ENCODE results near the gene PLAAT5. TPM values are rescaled to one million over a fixed set of nuclear protein-coding genes. Genes with fewer than 3 reads are reported as not detected.

The PLAAT5 gene, protein sequence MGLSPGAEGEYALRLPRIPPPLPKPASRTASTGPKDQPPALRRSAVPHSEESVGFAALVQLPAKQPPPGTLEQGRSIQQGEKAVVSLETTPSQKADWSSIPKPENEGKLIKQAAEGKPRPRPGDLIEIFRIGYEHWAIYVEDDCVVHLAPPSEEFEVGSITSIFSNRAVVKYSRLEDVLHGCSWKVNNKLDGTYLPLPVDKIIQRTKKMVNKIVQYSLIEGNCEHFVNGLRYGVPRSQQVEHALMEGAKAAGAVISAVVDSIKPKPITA
- total RNA-seq (1 to 10 TPM in 8 of 10 donors, under 1 TPM in 2; 0.69 to 7.2 (median 1.8) TPM), polyA plus RNA-seq (1 to 10 TPM in 1 of 2 donors, under 1 TPM in 1; 0.64 to 1.5 TPM)
- long read RNA-seq, donor 1, partial matches to known transcripts, result 0 of 1 reads
- long read RNA-seq, donor 1, other reads (novel, unspliced or antisense), result 0 of 1 reads
- long read RNA-seq, donor 2, partial matches to known transcripts, result 0 of 1 reads
- long read RNA-seq, donor 2, other reads (novel, unspliced or antisense), result 0 of 1 reads
- long read RNA-seq, donor 3, partial matches to known transcripts, result 0 of 14 reads
- long read RNA-seq, donor 3, other reads (novel, unspliced or antisense), result 3 of 14 reads

DNA sequence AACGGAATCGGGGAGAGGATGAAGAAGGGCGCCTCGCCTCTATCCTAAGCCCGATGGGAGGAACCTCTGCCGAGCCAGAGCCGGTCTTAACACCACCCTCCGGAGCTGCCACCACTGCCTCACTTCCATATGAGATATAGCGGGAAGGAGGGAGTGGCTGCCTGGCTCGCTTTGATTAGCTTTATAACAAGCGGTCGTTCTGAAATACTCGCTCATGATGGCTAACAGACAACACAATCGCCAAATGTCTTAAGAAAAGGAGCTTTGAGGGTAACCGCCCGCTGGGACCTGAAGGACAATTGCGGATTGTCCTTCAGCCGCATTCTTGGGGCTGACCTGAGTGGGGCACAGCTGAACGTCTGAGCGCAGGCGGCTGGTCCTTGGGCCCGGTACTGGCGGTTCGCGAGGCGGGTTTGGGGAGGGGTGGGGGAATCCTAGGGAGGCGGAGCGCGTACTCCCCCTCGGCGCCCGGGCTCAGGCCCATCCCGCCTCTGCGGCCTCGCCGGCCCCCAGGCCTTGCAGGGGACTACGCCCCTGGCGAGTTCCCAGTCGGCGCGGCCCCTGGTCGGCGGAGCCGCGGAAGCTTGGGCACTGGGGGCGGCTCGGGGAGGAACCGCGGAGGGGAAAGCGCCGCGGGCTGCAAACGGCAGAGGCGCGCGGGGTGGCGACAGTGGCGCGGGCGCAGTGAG, at the start of gene PLAAT5:
Gene PLAAT5, minus strand, starts transcription at position 617 of the 689 bp plus-strand sequence. Its CDS starts 133 bp downstream, at position 484.
- Histone ChIP-seq H3K27ac (peak within 1 kb of the TSS in 8 of 10 donors; percentile 29 to 82 (median 49)), H3K27me3 (peaks cover 0 to 17% (median 0%) of the 10 kb centered on the region in 7 donors), H3K36me3 (no peaks in the 10 kb centered on the region), H3K4me1 (peaks cover 0 to 30% (median 21%) of the 10 kb centered on the region in 9 donors), H3K4me3 (peak within 1 kb of the TSS; percentile 30 to 63 (median 58)), H3K9me3 (peaks cover 0 to 8% (median 4%) of the 10 kb centered on the region in 11 donors)
- ATAC-seq (peak; percentile 72 to 90 (median 86)), DNase-seq (peak in 1 of 2 donors; percentile 48)
- TF ChIP-seq, protein P1, sequence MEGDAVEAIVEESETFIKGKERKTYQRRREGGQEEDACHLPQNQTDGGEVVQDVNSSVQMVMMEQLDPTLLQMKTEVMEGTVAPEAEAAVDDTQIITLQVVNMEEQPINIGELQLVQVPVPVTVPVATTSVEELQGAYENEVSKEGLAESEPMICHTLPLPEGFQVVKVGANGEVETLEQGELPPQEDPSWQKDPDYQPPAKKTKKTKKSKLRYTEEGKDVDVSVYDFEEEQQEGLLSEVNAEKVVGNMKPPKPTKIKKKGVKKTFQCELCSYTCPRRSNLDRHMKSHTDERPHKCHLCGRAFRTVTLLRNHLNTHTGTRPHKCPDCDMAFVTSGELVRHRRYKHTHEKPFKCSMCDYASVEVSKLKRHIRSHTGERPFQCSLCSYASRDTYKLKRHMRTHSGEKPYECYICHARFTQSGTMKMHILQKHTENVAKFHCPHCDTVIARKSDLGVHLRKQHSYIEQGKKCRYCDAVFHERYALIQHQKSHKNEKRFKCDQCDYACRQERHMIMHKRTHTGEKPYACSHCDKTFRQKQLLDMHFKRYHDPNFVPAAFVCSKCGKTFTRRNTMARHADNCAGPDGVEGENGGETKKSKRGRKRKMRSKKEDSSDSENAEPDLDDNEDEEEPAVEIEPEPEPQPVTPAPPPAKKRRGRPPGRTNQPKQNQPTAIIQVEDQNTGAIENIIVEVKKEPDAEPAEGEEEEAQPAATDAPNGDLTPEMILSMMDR (IDR thresholded peaks at IDR 0.05), result peak in 1 of 9 donors; percentile 4
- intact Hi-C loops (cut with DNase I), result loop anchor here in 1 of 10 donors (5.0 kb wide), 1 partner anchor 132 kb away; no protein-coding TSS in a partner anchor
- WGBS, 2 donors, result 5 to 7% methylated on average over 60 of the region's 60 CpGs

DNA sequence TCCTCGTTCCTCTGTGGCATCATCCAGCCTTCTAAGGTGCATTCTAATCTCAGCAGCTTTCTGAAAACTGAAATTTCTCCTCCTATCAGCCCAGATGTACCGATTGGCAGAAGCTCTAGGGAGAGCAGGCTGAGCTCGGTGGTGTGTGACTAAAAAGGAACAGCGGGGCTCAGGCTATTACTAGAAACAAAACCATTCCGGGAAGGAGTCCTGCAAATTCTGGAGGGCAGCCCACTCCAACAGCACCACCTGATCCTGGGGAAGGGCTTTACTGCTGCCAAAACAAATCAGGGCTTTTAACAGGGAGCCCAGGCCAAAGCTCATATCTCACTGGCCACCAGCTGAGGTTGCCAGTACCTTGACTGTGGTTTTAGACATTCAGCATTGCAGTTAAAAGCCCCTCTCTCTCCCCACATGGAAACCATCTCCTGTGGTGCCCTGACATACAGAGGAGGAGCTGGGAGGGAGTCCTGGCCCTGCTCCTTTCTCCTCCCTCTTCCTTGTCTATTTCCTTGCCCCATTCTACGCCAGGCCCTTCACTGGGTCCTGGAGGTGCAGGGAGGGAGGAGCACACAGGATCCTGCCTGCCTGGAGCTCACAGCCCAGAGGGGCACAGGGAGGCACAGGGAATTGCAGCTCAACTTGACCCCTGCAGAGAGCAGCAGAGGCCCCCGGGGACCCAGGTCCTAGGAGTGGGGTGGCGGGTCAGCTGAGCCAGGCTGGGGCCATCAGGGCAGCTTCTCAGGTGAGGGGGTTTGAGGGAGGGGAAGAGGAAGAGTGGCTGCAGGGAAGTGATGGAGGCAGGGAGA, 46.5 kb upstream of the PLAAT5 start:
- ATAC-seq, result peak; percentile 84 to 96 (median 92)
- H3K4me3 ChIP-seq, result peak overlapping the region; percentile 26 to 61 (median 54)
- intact Hi-C loops (cut with DNase I), result loop anchor here in 2 of 10 donors (1.0 to 10.0 kb wide), 3 partner anchors 40 to 77 kb away; partner anchors contain the start of gene PLAAT3 (in 2 of the 2)
- no peaks in the 10 kb centered on the region for H3K9me3 ChIP-seq
- peaks cover 8 to 72% (median 27%) of the 10 kb centered on the region in 9 donors for H3K4me1 ChIP-seq
- 20 to 21% methylated on average over 8 of the region's 8 CpGs for WGBS, 2 donors
- H3K36me3 ChIP-seq, result peaks cover 0 to 33% (median 0%) of the 10 kb centered on the region in 9 donors
- TF ChIP-seq, protein P1 (IDR thresholded peaks at IDR 0.05), result no peak
- DNase-seq, result peak; percentile 51 to 84
- peak overlapping the region; percentile 66 to 95 (median 85) for H3K27ac ChIP-seq
- H3K27me3 ChIP-seq, result no peaks in the 10 kb centered on the region

DNA sequence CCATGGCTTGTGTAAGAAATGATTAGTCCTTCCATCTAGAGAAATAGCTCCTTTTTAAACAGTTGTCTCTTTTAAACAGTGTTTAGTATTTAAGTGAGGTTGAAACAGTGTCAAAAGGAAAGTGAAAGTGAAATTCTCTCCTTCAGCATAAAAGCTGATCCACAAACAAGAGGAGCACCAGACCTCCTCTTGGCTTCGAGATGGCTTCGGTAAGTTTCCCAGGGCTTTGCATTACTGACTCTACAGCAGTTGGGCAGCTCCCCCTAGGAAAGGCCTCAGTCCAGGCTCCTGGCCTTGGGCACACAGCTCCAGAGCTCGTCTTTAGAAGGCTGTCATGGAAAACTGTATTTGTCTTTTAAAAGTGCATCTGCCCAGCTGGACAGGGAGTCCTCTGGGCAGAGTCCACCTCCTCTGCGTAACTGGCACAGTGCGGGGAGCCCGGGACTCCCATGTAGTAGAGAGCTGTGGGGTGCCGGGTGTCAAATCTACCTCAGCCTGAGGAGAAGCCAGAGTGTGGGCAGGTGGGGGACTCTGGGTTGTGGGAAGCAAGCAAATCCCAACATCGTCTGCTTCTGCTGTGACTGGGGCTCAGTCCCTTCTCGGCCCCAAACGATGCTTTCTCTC, 45.8 kb upstream of the PLAAT5 start, which contains the start of gene PLAAT4:
Gene PLAAT4, plus strand, starts transcription at position 140 of the 624 bp plus-strand sequence. Its CDS starts 61 bp downstream, at position 201.
- WGBS, 2 donors, result 19 to 31% methylated on average over 10 of the region's 10 CpGs
- Histone ChIP-seq H3K4me3 (peak within 1 kb of the TSS; percentile 26 to 61 (median 54)), H3K4me1 (peaks cover 8 to 79% (median 27%) of the 10 kb centered on the region in 9 donors), H3K9me3 (no peaks in the 10 kb centered on the region), H3K27ac (peak within 1 kb of the TSS; percentile 66 to 95 (median 85)), H3K27me3 (no peaks in the 10 kb centered on the region), H3K36me3 (peaks cover 0 to 25% (median 0%) of the 10 kb centered on the region in 9 donors)
- ATAC-seq, result peak; percentile 54 to 75 (median 64)
- DNase-seq, result peak; percentile 21 to 31
- TF ChIP-seq, protein P1 (IDR thresholded peaks at IDR 0.05), result peak in 2 of 9 donors; percentile 5 to 9
- intact Hi-C loops (cut with DNase I), result loop anchor here in 2 of 10 donors (1.0 to 10.0 kb wide), 3 partner anchors 41 to 78 kb away; partner anchors contain the start of gene PLAAT3 (in 2 of the 2)

All from heart right ventricle (tissue), 16 donors.